Measurements from ENCODE around the gene NLRP13.
"Not testable (repeated sequence)": the region's sequence is repeated elsewhere in the genome, so short reads cannot be mapped to it uniquely, and the experiment has no call there.

Gene NLRP13

GRCh38 chr19:55935206-55935605 lies 3.1 kb upstream of the NLRP13 start:
- Histone ChIP-seq H3K9me3 (no peaks in the 10 kb centered on the region), H3K36me3 (no peaks in the 10 kb centered on the region)
- no peak for TF ChIP-seq CTCF (IDR thresholded peaks at IDR 0.05)

DNA sequence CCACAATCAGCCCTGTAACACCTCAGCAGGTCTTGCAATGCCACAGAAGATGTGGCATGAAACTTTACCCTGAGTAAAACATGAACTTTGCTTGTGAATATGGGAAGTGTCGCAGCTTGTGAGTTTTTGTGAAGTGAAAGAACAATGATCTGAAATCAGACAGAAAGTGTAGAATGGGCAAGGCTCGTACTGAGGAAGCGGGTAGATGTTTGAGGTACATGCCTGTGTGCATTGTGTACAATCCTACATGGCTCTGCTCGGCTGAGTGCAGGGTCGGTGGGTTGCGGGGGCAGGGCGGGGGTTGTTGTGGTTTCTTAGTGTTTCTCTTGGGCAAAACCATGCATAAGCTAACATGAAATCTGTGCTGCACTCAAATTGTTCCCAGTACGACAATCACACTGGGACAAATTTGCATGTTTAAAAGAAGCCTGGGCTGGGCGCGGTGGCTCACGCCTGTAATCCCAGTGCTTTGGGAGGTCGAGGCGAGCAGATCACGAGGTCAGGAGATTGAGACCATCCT lies 1.1 kb downstream of the NLRP13 start:
- Histone ChIP-seq H3K36me3 (no peaks in the 10 kb centered on the region), H3K4me1 (ENCODE audit: control insufficient read depth in 1 of 2, insufficient read depth in 1 of 2, low read depth in 1 of 2, low read length in 1 of 2) (no peaks in the 10 kb centered on the region), H3K27ac (no peak overlapping the region), H3K27me3 (no peaks in the 10 kb centered on the region), H3K9me3 (no peaks in the 10 kb centered on the region), H3K4me3 (ENCODE audit: low read depth in 1 of 2, low read length in 1 of 2) (no peak overlapping the region)
- no peak for TF ChIP-seq CTCF (IDR thresholded peaks at IDR 0.05)

More at GRCh38 chr19:55935206-55935605, 3.1 kb upstream of the NLRP13 start:
- Histone ChIP-seq H3K27me3 (no peaks in the 10 kb centered on the region), H3K27ac (no peak overlapping the region), H3K4me3 (ENCODE audit: low read depth in 1 of 2, low read length in 1 of 2) (no peak overlapping the region), H3K4me1 (ENCODE audit: control insufficient read depth in 1 of 2, insufficient read depth in 1 of 2, low read depth in 1 of 2, low read length in 1 of 2) (no peaks in the 10 kb centered on the region)

GRCh38 chr19:55929258-55929657 lies 2.9 kb downstream of the NLRP13 start:
- not testable (repeated sequence) for H3K27ac ChIP-seq; H3K36me3 ChIP-seq; H3K4me3 ChIP-seq (ENCODE audit: low read depth in 1 of 2, low read length in 1 of 2); H3K4me1 ChIP-seq (ENCODE audit: control insufficient read depth in 1 of 2, insufficient read depth in 1 of 2, low read depth in 1 of 2, low read length in 1 of 2); H3K27me3 ChIP-seq; H3K9me3 ChIP-seq

- no peak for TF ChIP-seq CTCF (IDR thresholded peaks at IDR 0.05)
- H3K4me1 ChIP-seq (ENCODE audit: control insufficient read depth in 1 of 2, insufficient read depth in 1 of 2, low read depth in 1 of 2, low read length in 1 of 2), result no peaks in the 10 kb centered on the region
- no peaks in the 10 kb centered on the region for H3K36me3 ChIP-seq
- H3K27me3 ChIP-seq, result no peaks in the 10 kb centered on the region
- no peak overlapping the region for H3K27ac ChIP-seq
- H3K9me3 ChIP-seq, result no peaks in the 10 kb centered on the region
- H3K4me3 ChIP-seq (ENCODE audit: low read depth in 1 of 2, low read length in 1 of 2), result no peak overlapping the region
Observed at GRCh38 chr19:55927991-55928390, 4.1 kb downstream of the NLRP13 start.

DNA sequence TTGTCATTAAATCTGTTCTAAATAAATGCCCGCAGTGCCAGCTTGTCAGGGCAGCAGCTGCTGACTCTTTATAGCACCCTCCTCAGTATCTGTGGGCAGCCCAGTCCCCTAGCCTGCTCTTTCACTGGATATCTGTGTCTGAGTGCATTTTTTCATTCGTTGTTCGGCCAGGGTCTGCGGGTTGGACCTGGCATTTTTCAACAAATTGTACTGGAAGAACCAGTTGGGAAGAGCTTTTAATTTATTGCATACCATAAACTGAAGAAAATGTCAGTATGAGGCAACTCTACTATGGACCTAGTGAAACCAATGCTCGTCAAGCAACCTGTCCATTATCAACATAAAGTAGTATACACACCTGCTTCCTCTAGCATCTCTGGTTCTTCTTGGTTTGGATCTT lies 8.6 kb downstream of the NLRP13 start:
- H3K4me1 ChIP-seq (ENCODE audit: control insufficient read depth in 1 of 2, insufficient read depth in 1 of 2, low read depth in 1 of 2, low read length in 1 of 2), result no peaks in the 10 kb centered on the region
- no peaks in the 10 kb centered on the region for H3K36me3 ChIP-seq
- H3K9me3 ChIP-seq, result no peaks in the 10 kb centered on the region
- no peak overlapping the region for H3K4me3 ChIP-seq (ENCODE audit: low read depth in 1 of 2, low read length in 1 of 2)
- no peaks in the 10 kb centered on the region for H3K27me3 ChIP-seq
- H3K27ac ChIP-seq, result no peak overlapping the region
- no peak for TF ChIP-seq CTCF (IDR thresholded peaks at IDR 0.05)

- no peaks in the 10 kb centered on the region for H3K9me3 ChIP-seq
- no peaks in the 10 kb centered on the region for H3K27me3 ChIP-seq
- H3K4me1 ChIP-seq (ENCODE audit: control insufficient read depth in 1 of 2, insufficient read depth in 1 of 2, low read depth in 1 of 2, low read length in 1 of 2), result no peaks in the 10 kb centered on the region
- TF ChIP-seq CTCF (IDR thresholded peaks at IDR 0.05), result no peak
- H3K4me3 ChIP-seq (ENCODE audit: low read depth in 1 of 2, low read length in 1 of 2), result no peak overlapping the region
- H3K36me3 ChIP-seq, result no peaks in the 10 kb centered on the region
- H3K27ac ChIP-seq, result no peak overlapping the region
Observed at GRCh38 chr19:55913643-55914268, 18.4 kb downstream of the NLRP13 start.
